Fibroblast of skin of abdomen (primary cell): ENCODE results near the gene KCNS1.
A peak's percentile ranks its signal among the peaks of the same experiment; 100 is the strongest.
"Not testable (repeated sequence)": the region's sequence is repeated elsewhere in the genome, so short reads cannot be mapped to it uniquely, and the experiment has no call there.

ENCODE experiments used
- DNase-seq: peaks from one replicate; pipeline ENCODE4 v3.0.0-alpha.2; 2013

KCNS1 gene

GRCh38 chr20:45077559-45077958 lies 23.4 kb downstream of the KCNS1 start:
- DNase-seq, result no peak

DNA sequence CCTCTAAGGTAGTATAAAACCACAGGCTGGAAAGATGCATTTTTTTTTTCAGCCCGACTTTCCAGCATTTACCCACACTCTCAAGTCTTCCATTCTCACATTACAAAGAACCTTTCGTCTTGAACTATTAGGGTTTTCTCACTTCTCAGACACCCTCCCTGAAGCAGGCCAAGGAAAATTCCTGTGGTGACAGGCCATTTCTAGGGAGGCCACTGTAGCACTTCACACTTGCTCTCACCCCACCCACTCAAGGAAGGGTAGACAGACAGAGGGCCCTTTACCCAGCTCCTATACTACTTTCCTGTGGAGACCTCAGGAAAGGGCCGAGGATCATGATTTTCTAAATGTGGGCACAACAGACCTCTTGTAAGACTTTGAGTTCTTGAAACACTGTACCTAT lies 27.7 kb downstream of the KCNS1 start:
- no peak for DNase-seq

DNA sequence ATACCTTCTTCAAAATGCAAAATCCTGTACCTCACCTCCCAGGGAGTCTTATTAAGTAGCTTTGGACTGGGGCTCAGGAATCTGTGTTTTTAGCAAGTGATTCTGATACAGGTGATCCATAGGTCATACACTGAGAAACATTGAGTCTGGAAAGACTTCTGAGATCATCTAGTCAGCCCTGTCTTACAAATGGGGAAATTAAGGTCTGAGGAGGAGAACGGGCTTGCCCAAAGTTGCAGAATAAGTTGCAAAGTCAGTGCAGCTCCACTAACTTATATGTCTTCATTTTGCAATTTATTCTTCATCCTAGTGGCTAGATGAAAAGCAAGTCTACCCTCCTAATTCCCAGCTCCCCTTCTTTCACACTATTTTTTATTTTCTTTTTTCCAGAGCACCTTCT lies 28.9 kb downstream of the KCNS1 start:
- DNase-seq, result no peak

DNA sequence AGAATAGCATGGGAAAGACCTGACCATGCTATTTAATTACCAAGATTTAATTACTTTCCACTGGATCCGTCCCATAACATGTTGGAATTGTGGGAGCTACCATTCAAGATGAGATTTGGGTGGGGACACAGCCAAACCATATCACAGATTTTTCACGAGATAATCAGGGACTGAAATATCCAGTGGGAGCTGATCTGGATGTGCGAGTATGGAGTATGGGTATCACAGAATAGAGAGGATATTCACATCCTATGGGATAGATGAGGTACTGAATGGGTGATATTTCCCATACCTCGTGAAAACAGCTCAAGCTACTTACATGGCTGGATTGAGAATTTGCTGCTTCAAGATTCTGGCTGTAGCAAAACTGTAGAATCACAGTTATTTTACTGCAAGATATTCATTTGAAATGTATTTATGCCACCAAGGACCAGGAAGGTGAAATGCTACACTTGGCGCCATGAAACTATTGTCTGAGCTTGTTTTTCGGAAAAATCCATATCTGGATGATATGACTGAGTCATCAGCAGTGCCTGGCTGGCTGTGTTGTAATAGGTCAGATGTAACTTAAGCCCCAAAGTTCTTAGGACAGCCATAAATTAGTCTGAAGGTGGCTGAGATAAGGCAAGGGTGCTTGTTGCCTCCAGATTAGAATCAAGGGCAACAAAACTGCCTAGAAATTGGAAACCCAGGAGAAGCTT lies 29.8 kb downstream of the KCNS1 start:
- no peak for DNase-seq

GRCh38 chr20:45069261-45069660 lies 31.7 kb downstream of the KCNS1 start:
- DNase-seq, result no peak

DNA sequence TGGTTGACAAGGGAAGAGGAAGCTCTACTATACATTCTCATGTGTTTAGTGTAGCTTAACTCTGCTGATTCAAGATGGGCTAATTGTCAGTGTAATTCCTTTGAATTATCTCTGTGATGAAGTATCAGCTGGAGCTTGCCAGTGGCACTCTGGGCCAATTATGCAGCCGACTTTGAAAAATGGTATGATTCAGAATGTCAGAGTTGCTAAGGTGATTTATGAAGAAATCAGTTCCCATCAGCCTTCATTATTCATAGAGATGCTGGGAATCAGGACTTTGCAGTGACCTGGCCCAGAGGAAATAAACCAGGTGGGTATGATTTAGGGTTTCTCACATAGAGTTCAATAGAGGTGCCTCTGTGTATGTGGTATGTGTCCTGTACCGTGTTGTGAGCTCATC lies 33.4 kb downstream of the KCNS1 start:
- DNase-seq, result peak; percentile 45

DNA sequence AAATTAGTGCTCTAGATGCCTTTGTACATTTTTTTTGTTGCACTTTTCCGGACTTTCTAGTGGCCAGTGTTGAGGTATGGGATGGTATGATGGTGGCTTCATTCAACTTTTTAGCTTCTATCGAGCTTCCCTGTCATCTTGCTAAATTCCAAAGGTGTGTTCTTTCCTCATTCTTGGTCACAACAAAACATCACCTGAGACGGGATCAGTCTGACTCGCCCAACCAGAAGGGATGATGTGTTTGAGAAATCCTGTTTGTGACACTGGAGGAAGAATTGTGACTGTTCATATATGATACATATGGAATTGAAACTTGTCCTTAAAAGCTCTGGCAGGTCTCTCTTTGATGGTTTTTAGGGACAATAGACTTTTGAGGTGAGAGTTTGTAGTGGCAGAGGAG lies 33.8 kb downstream of the KCNS1 start:
- DNase-seq, result no peak

- DNase-seq, result peak; percentile 28
Observed at GRCh38 chr20:45066372-45066771, 34.6 kb downstream of the KCNS1 start.

DNA sequence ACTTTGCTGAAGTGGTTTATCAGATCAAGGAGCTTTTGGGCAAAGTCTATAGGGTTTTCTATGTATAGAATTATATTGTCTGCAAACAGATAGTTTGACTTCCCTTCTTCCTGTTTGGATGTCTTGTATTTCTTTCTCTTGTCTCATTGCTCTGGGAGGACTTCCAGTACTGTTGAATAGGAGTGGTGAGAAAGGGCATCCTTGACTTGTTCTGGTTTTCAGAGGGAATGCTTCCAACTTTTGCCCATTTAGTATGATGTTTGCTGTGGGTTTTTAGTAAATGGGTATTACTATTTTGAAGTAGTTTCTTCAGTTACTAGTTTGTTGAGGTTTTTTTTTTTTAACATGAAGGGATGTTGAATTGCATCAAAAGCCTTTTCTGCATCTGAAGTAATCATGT lies 36.1 kb downstream of the KCNS1 start:
- no peak for DNase-seq

- not testable (repeated sequence) for DNase-seq
Observed at GRCh38 chr20:45063107-45063506, 37.8 kb downstream of the KCNS1 start.

- DNase-seq, result peak; percentile 72
Observed at GRCh38 chr20:45061244-45061643, 39.7 kb downstream of the KCNS1 start.

DNA sequence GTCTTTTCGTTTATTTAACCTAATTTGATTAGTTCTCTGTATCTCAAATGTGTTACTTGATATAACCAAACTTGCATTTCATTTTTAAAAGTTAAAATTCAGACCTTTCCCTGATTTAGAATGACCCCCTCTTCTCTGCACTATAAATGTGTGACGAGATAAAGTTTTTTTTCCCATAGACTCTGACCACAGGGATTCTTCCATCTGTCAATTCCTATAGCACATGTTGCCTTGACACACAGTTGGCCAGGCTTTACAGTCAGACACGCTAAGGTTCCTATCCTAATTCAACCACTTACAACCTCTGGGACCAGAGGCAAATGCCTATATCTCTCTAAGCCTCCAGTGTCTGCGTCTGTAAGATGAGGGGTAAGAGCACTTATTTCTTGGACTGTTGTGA lies 40.6 kb downstream of the KCNS1 start:
- DNase-seq, result no peak

DNA sequence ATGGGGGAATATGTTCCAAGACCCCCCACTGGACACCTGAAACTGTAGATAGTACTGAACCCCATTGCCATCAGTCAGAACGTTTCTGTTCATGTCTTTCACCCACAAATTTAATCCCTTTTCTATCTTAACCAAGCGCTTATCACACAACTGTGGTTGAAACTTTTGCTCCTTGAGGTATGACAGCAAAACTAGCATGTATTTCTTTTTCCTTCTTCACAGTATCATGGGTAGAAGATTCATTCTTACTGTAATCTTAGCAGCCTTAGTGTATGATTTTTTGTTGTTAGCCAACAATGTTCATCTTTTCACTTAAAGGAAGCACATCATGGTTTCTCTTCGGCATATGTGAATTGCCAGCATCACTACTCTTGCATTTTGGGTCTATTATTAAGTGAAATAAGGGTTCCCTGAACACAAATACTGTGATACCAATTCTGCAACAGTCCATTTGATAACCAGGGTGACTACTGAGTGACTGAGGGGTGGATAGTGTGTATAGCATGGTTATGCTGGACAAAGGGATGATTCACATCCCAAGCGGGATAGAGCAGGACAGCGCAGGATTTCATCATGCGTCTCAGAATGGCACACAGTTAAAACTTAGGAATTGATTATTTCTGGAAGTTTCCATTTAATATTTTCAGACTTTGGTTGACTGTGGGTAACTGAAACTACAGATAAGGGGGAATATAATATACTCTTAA lies 41.8 kb downstream of the KCNS1 start:
- DNase-seq, result peak; percentile 24

- DNase-seq, result no peak
Observed at GRCh38 chr20:45058168-45058850, 42.6 kb downstream of the KCNS1 start.

DNA sequence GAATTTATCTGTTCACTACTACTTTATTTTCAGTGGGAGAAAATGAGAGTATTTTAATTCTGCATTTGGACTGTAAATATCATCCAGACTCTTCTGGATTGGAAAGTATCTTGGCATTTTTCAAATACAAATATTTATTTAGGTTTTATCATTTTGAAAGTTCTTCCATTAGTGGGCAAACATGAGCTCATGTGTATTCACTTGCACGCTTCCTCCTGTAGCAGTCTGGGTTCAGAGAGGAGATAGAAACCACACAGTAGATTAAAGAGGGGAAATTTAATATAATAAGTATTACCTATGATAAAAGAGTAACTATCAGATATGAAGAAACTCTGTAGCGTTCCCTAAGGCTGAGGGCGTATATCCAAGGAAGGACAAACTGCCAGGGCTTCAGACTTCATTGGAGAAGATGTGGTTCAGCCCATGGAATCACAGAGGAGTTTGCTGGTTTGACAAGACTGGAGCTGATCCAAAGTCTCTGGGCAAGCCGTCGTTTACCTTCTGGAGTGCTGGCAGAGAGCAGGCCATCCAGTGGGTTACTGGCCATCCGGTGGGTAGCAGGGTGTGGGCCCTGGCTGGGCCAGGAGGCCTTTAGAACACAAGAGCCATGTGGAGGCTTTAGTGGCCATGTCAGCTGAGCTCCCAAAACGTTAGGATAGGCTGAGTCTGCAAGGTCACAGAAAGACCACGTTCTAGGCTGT lies 44.3 kb downstream of the KCNS1 start:
- DNase-seq, result no peak

- DNase-seq, result no peak
Observed at GRCh38 chr20:45055056-45055455, 45.9 kb downstream of the KCNS1 start.

- DNase-seq, result no peak
Observed at GRCh38 chr20:45053430-45054351, 47.2 kb downstream of the KCNS1 start.

DNA sequence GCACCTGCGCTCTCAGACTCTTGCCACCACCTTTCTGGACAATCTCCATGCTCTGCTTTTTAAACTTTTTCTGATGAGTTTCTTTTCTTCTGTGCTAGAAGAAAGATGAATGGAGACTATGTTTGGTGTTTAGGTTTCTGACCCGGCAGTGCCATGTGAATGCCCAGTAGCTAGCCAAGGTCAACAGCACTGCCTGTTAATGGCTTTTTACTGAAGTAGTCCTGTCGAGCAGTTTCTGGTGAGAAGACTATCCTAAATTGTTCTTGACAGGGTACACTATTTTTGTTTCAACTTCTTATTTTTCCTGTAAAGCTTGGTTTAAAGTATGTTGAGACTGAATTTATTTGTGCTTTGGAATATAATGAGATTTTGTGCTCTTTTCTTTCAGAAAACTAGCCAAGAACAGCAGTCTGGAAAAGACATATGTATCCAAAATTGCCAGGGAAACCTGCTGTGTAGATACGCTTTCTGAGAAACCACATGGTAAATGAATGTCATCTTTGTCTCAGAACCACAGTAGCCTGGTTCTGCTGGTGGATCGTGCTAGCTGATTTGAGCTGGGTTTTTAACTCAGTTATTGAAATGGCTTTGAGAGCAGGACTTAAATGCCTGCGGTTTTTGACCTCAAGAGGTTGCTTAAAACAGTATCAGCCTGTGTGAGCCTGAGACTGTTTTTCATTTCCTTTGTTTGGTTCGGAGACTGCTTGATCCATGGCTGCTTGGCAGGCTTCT lies 48.1 kb downstream of the KCNS1 start:
- DNase-seq, result peak; percentile 82

- DNase-seq, result no peak
Observed at GRCh38 chr20:45051204-45052060, 49.5 kb downstream of the KCNS1 start.

GRCh38 chr20:45049904-45050471 lies 50.9 kb downstream of the KCNS1 start:
- no peak for DNase-seq
